T-helper 1 cell treated with Interleukin-12 subunit alpha and Interleukin-12 subunit beta and Interleukin-4 antibody, amounts not matched to agents 30 μg/mL and 1 μg/mL, for 36 hours (primary cell): ENCODE data around the gene RACK1.

Experiments used
- H3K27ac Mint-ChIP-seq: one replicate; pipeline ENCODE4 v1.8.0; 2021; ENCODE audit warnings: mild to moderate bottlenecking, mixed read lengths
- H3K27me3 Mint-ChIP-seq: one replicate; pipeline ENCODE4 v1.8.0; 2021; ENCODE audit warnings: low read depth, mixed read lengths
- H3K36me3 Mint-ChIP-seq: one replicate; pipeline ENCODE4 v1.8.0; 2021; ENCODE audit warnings: low read depth, mixed read lengths
- H3K4me1 Mint-ChIP-seq: one replicate; pipeline ENCODE4 v1.8.0; 2021; ENCODE audit warnings: low read depth, mixed read lengths
- H3K4me3 Mint-ChIP-seq: one replicate; pipeline ENCODE4 v1.8.0; 2021; ENCODE audit warnings: mild to moderate bottlenecking, moderate library complexity, mixed read lengths
- H3K9me3 Mint-ChIP-seq: one replicate; pipeline ENCODE4 v1.8.0; 2021; ENCODE audit warnings: mixed read lengths

RACK1 gene

DNA sequence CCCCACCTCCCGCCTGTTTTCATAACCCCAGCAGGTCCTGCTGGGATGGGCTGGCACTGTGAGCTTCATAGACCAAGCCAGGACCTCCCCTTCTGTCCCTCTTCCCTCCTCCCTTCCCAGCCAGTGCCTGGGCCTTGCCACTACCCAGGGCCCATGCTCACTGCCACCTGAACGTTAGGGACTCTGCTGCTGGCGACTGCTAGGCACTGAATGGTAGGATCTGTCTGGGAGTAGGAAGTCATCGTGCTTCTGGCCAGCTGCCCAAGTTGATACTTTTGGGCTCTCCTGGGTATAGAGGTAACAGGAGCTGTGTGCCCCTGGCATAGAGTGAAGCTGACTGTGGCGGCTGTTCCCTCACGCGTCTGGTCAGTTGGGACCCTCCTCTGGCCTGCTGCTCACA lies 12.3 kb downstream of the RACK1 start:
- Mint-ChIP-seq H3K27me3 (no peaks in the 10 kb centered on the region), H3K27ac (peak overlapping the region; percentile 17), H3K4me3 (no peak overlapping the region), H3K9me3 (no peaks in the 10 kb centered on the region), H3K4me1 (peaks cover 19% of the 10 kb centered on the region), H3K36me3 (peaks cover 39% of the 10 kb centered on the region)

DNA sequence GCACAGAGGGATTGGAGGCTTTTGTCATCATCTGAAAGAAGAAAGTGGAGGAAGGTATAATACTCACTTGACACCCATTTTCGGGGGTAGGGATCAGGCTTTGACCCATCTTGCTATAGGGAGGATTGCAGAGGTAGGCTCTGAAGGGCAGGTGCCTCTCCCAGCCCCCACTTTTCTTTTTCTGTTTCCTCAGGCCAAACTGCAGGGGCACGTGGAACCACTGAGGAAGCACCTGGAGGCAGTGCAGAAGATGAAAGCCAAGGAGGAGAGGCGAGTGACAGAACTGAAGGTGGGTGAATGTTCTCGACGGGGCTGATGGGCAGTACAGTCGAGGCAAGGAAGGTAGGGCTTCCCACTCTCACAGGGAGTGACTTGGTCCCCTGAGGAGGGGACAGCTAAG lies 13.2 kb downstream of the RACK1 start:
- Mint-ChIP-seq H3K27ac (peak overlapping the region; percentile 39), H3K4me1 (peaks cover 22% of the 10 kb centered on the region), H3K36me3 (peaks cover 33% of the 10 kb centered on the region), H3K27me3 (no peaks in the 10 kb centered on the region), H3K9me3 (no peaks in the 10 kb centered on the region), H3K4me3 (no peak overlapping the region)

GRCh38 chr5:181229996-181230395 lies 13.7 kb downstream of the RACK1 start:
- Mint-ChIP-seq H3K4me3 (no peak overlapping the region), H3K4me1 (peaks cover 23% of the 10 kb centered on the region), H3K27me3 (no peaks in the 10 kb centered on the region), H3K9me3 (no peaks in the 10 kb centered on the region), H3K36me3 (peaks cover 31% of the 10 kb centered on the region), H3K27ac (peak overlapping the region; percentile 59)

DNA sequence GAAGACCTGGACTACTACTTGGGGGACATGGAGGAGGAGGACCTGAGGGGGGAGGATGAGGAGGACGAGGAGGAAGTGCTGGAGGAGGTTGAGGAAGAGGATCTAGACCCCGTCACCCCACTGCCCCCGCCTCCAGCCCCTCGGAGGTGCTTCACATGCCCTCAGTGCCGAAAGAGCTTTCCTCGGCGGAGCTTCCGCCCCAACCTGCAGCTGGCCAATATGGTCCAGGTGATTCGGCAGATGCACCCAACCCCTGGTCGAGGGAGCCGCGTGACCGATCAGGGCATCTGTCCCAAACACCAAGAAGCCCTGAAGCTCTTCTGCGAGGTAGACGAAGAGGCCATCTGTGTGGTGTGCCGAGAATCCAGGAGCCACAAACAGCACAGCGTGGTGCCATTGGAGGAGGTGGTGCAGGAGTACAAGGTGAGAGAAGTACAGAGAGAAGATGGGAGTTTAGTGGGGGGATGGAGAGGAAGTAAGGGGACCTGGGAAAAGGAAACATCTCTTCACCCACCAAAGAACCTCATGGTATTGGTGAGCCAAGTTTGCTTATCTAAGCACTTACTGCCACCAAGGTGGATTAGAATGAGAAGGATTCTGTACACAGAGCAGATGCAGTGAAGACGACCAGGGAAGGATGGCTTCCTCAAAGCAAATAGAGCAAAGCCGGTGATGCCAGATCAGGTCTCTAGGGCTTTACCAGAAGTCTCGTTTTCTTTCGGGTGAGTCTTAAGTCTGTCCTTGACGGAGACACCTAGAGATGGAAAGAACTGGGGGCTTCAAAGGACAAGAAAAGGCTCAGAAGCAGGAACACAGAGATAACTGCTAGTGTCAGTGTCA lies 19.1 kb downstream of the RACK1 start:
- Mint-ChIP-seq H3K36me3 (peaks cover 16% of the 10 kb centered on the region), H3K27ac (peak overlapping the region; percentile 99), H3K4me1 (peaks cover 48% of the 10 kb centered on the region), H3K27me3 (peaks cover 6% of the 10 kb centered on the region), H3K4me3 (peak overlapping the region; percentile 98), H3K9me3 (no peaks in the 10 kb centered on the region)

DNA sequence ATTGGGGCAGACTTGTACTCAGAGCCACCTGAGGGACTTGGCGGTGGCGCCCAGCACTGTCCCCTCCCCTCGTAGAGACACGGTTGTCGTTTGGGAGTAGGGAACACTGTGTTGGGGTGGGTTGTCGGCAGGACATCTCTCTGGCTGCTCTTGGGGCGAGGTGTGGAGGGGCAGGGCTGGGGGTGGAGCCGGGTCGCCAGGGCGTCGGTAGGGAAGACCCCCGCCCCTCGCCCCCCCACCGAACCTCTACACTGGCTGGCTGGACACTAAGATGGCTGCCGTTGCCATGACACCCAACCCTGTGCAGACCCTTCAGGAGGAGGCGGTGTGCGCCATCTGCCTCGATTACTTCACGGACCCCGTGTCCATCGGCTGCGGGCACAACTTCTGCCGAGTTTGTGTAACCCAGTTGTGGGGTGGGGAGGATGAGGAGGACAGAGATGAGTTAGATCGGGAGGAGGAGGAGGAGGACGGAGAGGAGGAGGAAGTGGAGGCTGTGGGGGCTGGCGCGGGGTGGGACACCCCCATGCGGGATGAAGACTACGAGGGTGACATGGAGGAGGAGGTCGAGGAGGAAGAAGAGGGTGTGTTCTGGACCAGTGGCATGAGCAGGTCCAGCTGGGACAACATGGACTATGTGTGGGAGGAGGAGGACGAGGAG lies 19.8 kb downstream of the RACK1 start:
- Mint-ChIP-seq H3K27me3 (peaks cover 6% of the 10 kb centered on the region), H3K27ac (peak overlapping the region; percentile 99)

DNA sequence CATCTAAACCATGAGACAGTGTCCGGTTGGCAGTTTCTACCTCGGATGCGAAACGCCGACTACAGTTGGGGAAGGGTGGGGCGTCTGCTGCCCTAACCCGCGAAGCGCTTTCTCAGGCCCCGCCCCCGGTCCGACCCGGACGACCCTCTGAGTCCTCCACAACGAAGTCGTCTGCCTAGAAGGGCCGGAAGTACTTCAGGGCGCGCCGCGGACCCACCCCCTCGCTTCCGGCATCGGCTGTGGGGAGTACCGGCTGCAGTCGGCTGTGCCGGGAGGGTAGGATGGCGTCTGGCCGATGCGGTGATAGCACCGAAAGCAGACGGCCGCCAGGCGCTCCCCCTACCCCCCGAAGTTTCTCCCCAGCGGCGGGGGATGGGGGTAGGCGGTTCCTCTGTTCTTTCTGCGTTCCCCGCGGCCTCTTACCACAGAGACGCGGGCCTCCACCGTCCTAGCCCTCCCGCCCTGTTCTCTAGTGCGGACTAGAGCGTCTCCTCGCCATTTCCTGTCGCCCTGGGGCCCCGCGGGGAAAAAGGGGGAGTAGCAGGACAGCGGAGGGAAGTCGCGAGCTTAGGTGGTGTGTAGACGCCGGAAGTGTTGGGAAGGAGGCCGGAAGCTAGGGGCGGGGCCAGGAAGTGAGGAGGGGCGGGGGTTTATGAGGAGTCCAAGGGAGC lies 20.5 kb downstream of the RACK1 start, which contains the start of gene TRIM41:
TSS of gene TRIM41 (plus strand) at position 224 of the 671 bp plus-strand sequence. CDS start 719 bp downstream, outside the sequence.
- Mint-ChIP-seq H3K27me3 (peaks cover 7% of the 10 kb centered on the region), H3K9me3 (no peaks in the 10 kb centered on the region), H3K4me3 (peak within 1 kb of the TSS; percentile 98), H3K36me3 (peaks cover 11% of the 10 kb centered on the region), H3K4me1 (peaks cover 48% of the 10 kb centered on the region), H3K27ac (peak within 1 kb of the TSS; percentile 99)

More for the DNA sequence above, 19.8 kb downstream of the RACK1 start:
- Mint-ChIP-seq H3K36me3 (peaks cover 12% of the 10 kb centered on the region), H3K4me1 (peaks cover 46% of the 10 kb centered on the region), H3K9me3 (no peaks in the 10 kb centered on the region), H3K4me3 (peak overlapping the region; percentile 98)

DNA sequence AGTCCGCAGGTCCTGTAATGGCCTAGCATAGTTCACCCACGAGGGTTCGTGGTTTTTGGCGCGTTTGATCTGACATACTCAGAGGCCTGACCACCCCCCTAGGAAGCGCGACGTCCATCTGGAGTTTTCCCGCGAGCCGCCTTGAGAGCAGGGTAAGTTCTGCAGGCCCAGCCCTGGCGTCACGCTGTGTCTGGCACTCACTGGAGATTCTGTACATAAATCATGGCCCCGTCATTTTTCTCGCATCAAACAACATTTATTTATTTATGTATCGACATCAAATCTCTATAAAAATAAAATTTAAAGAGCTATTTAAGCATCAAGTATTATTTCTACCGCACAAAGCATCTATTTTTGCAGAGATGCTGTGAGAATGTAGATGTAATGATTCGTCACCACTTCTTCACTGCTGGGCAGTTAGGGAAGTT lies 21.1 kb downstream of the RACK1 start:
- Mint-ChIP-seq H3K27me3 (peaks cover 13% of the 10 kb centered on the region), H3K36me3 (peaks cover 11% of the 10 kb centered on the region), H3K4me1 (peaks cover 54% of the 10 kb centered on the region), H3K4me3 (peak overlapping the region; percentile 98), H3K9me3 (no peaks in the 10 kb centered on the region), H3K27ac (peak overlapping the region; percentile 99)

GRCh38 chr5:181221792-181222629 lies 21.7 kb downstream of the RACK1 start:
- Mint-ChIP-seq H3K4me3 (peak overlapping the region; percentile 98), H3K9me3 (no peaks in the 10 kb centered on the region), H3K27ac (peak overlapping the region; percentile 99), H3K36me3 (peaks cover 10% of the 10 kb centered on the region), H3K4me1 (peaks cover 57% of the 10 kb centered on the region), H3K27me3 (peaks cover 14% of the 10 kb centered on the region)

DNA sequence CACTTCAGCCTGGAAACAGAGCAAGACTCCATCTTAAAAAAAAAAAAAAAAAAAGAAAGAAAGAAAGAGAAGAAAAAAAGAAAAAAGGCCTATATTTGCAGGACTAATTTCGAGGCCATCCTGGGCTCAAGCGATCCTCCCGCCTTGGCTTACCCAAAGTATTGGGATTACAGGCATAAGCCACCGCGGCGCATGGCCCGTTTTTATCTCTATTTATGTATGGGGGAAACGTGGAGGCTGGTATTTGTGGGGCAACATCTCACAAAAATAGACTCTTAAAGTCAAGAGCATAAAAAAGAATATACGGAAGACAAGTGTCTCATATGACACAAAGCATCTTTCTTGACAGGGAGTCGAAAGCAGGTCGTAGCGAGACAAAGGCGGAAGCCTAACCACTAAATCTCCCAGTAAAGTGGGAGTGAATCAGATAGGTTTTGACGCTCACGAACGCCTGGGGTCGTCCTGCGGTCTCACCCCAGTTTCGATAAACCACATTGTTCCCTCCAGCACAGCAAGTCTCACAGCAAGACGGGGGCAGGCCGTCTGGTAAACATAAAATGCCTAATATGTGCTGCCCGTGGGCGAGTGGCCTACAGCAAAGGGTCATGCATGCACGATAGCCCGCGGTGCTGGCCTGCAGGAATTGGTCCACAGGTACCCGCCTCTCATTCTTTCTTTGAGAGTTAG lies 22.5 kb downstream of the RACK1 start:
- peaks cover 9% of the 10 kb centered on the region for H3K36me3 Mint-ChIP-seq
- H3K4me1 Mint-ChIP-seq: peaks cover 59% of the 10 kb centered on the region

GRCh38 chr5:181220178-181220515 lies 23.6 kb downstream of the RACK1 start:
- no peak overlapping the region for H3K4me3 Mint-ChIP-seq

More for the DNA sequence above, 22.5 kb downstream of the RACK1 start:
- Mint-ChIP-seq H3K9me3 (no peaks in the 10 kb centered on the region), H3K4me3 (peak overlapping the region; percentile 98), H3K27me3 (peaks cover 14% of the 10 kb centered on the region), H3K27ac (peak overlapping the region; percentile 99)

DNA sequence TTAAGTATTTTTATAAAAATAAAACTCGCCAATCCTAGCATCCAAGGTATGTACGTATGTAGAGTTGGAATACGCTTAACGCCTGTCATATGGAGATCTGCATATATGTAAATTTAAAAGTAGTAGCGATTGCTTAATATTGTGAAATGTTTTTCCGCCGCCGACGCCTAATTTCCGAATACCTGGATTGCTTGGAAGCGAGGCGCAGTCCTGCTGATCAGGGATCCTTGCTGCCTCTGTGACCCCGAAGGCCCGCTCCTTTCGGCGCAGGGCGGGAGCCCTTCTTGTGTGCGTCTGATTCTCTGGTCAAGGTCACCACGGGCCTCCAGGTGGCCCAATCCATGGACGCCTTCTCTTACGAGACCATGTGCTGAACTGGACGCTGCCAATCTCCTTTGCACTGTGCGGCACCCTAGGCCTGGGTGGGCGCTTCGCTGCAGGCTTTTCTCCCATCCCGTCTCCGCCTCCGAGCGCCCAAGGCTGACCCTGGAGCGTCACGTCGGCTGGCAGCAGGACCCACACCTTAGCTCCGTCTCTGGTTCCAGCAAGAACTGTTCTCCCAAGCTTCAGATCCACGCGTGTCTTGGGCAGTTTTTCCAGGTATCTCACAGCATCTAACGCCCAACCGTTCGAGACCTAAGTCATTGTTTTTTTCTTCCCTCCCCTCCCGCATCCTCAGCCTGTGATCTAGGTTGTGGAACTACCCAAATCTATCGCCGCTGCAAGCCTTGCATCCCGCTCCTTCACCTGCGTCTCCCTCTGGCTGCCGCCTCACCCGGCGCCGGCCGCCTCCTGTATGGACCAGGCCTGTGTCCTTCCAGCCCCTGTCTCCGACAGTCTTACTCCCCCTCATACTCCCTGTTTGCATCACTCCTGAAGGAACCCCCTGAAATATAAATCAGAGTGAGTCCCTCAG lies 24.2 kb downstream of the RACK1 start:
- H3K9me3 Mint-ChIP-seq: no peaks in the 10 kb centered on the region
- H3K36me3 Mint-ChIP-seq: peaks cover 7% of the 10 kb centered on the region
- no peak overlapping the region for H3K27ac Mint-ChIP-seq
- H3K4me3 Mint-ChIP-seq: no peak overlapping the region
- H3K4me1 Mint-ChIP-seq: peaks cover 53% of the 10 kb centered on the region
- H3K27me3 Mint-ChIP-seq: peaks cover 14% of the 10 kb centered on the region

More at GRCh38 chr5:181220178-181220515, 23.6 kb downstream of the RACK1 start:
- peaks cover 7% of the 10 kb centered on the region for H3K36me3 Mint-ChIP-seq
- peaks cover 57% of the 10 kb centered on the region for H3K4me1 Mint-ChIP-seq
- peaks cover 14% of the 10 kb centered on the region for H3K27me3 Mint-ChIP-seq
- H3K27ac Mint-ChIP-seq: no peak overlapping the region
- no peaks in the 10 kb centered on the region for H3K9me3 Mint-ChIP-seq

DNA sequence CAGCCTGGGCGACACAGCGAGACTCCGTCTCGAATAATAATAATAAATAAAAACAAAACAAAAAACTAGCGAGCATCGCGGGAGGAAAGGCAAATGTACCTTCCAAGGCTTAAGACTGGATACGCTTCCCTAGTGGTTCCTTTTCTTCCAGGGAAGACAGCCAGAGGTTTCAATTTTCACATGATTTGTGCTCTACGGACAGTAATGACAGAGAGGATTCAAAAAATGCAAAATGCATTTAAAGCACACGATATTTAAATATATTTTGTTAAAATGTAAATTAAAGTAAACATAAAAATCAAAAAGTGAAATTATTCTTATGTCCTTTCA lies 24.9 kb downstream of the RACK1 start:
- Mint-ChIP-seq H3K36me3 (peaks cover 7% of the 10 kb centered on the region), H3K4me3 (peak overlapping the region; percentile 93), H3K27me3 (peaks cover 14% of the 10 kb centered on the region), H3K9me3 (no peaks in the 10 kb centered on the region), H3K27ac (peak overlapping the region; percentile 94), H3K4me1 (peaks cover 48% of the 10 kb centered on the region)

DNA sequence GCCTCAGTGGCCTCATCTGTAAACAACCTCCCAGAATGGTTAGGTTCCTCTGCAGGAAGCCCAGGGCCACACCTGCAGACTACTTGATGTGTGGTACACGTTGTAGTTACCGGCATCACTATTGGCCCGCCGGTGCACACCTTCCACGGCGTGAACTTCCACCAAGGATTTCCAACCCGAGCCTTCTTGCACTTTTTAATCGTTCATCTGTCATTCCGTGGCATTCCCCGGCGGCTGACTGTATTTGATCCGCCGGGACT lies 26.0 kb downstream of the RACK1 start:
- Mint-ChIP-seq H3K9me3 (no peaks in the 10 kb centered on the region), H3K36me3 (peaks cover 6% of the 10 kb centered on the region), H3K27ac (peak overlapping the region; percentile 94), H3K4me1 (peaks cover 45% of the 10 kb centered on the region), H3K4me3 (peak overlapping the region; percentile 93), H3K27me3 (peaks cover 24% of the 10 kb centered on the region)
